Calu3 (cell line): ENCODE results near the gene CYP1A2. TPM values are rescaled to one million over a fixed set of nuclear protein-coding genes. Genes with fewer than 3 reads are reported as not detected.
A peak's percentile ranks its signal among the peaks of the same experiment; 100 is the strongest.

Experiments used
- BruUV-seq: library from RNA; stranded (reverse); fragments of 400-500 nt; replicated peaks from 2 replicates; lab custom pipeline; 2021; lab: Mats Ljungman, UMichigan
- CTCF ChIA-PET: fragments of 300-600 bp; sonication (Branson Sonifier 250); formaldehyde crosslinking; loops from one replicate; lab custom pipeline; 2022; ENCODE audit warnings: antibody characterized with exemption; lab: Charles Lee
- DNase-seq: peaks from one replicate; pipeline ENCODE4 v3.0.0; 2022
- H3K27ac Mint-ChIP-seq: one replicate; pipeline ENCODE4 v1.8.0; 2022; ENCODE audit warnings: mixed read lengths; ENCODE audit not compliant: unreplicated experiment
- H3K27me3 Mint-ChIP-seq: one replicate; pipeline ENCODE4 v1.8.0; 2022; ENCODE audit warnings: mixed read lengths; ENCODE audit not compliant: unreplicated experiment
- H3K36me3 Mint-ChIP-seq: one replicate; pipeline ENCODE4 v1.8.0; 2022; ENCODE audit warnings: mild to moderate bottlenecking, moderate library complexity, mixed read lengths; ENCODE audit not compliant: insufficient read depth, unreplicated experiment
- H3K4me1 Mint-ChIP-seq: one replicate; pipeline ENCODE4 v1.8.0; 2022; ENCODE audit warnings: mild to moderate bottlenecking, low read depth, mixed read lengths; ENCODE audit not compliant: unreplicated experiment
- H3K4me3 Mint-ChIP-seq: one replicate; pipeline ENCODE4 v1.8.0; 2022; ENCODE audit warnings: mild to moderate bottlenecking, low read depth, moderate library complexity, mixed read lengths; ENCODE audit not compliant: unreplicated experiment
- H3K9me3 Mint-ChIP-seq: one replicate; pipeline ENCODE4 v1.8.0; 2022; ENCODE audit warnings: low read depth, mixed read lengths; ENCODE audit not compliant: unreplicated experiment
- intact Hi-C: fragments of 100-400 bp; cut with micrococcal nuclease; formaldehyde crosslinking; loops from one replicate; pipeline ENCODE4 v1.10.0; 2022; ENCODE audit not compliant: unreplicated experiment
- total RNA-seq: library from RNA; stranded (reverse); gene quantifications from 2 replicates; pipeline ENCODE4 v1.2.3, GENCODE V29; 2022
- TF ChIP-seq, protein P1 (sequence below): fragments of 200-600 bp; IDR thresholded peaks from one replicate; pipeline ENCODE4 v1.8.0; 2022; ENCODE audit warnings: antibody characterized with exemption; ENCODE audit not compliant: unreplicated experiment

Gene CYP1A2
- total RNA-seq, 1 experiment from 2014 or later: not detected

DNA sequence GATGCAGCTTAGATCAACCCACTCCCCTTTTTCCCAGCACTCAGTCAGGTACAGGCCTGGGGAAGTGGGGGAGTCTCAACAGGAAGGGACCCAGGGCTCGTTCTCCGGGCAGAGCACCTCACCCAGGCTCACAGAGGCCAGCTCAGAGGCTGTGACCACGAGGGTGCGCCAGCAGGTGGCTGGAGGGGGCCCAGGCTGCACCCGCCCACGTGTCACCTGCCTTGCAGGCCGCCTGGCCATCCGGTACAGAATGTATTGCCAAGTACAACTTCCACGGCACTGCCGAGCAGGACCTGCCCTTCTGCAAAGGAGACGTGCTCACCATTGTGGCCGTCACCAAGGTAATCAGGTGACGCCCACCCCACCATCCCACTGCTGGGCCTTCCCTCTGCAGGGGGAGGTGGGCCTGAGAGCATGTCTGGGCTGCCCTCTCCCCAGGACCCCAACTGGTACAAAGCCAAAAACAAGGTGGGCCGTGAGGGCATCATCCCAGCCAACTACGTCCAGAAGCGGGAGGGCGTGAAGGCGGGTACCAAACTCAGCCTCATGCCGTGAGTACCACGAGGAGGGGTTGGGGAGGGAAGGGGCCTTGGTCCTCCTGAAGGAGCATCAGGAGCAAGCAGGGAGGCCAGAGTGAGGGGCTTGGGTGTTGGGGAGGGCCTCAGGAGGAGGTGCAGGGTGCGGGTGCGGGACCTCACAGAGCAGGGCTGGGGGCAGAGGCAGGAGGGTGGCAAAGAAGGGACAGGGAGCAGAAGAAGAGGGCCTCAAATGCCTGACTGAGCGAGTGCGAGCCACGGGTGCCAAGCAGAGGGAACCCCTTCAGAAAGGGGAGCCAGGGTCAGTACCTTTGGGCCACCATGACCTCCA is 50.0 kb downstream of the CYP1A2 start:
- intact Hi-C loops: no loop called here
- no peak for DNase-seq
- no peaks in the 10 kb centered on the region for H3K27me3 Mint-ChIP-seq
- TF ChIP-seq, protein P1, sequence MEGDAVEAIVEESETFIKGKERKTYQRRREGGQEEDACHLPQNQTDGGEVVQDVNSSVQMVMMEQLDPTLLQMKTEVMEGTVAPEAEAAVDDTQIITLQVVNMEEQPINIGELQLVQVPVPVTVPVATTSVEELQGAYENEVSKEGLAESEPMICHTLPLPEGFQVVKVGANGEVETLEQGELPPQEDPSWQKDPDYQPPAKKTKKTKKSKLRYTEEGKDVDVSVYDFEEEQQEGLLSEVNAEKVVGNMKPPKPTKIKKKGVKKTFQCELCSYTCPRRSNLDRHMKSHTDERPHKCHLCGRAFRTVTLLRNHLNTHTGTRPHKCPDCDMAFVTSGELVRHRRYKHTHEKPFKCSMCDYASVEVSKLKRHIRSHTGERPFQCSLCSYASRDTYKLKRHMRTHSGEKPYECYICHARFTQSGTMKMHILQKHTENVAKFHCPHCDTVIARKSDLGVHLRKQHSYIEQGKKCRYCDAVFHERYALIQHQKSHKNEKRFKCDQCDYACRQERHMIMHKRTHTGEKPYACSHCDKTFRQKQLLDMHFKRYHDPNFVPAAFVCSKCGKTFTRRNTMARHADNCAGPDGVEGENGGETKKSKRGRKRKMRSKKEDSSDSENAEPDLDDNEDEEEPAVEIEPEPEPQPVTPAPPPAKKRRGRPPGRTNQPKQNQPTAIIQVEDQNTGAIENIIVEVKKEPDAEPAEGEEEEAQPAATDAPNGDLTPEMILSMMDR: no peak
- H3K4me3 Mint-ChIP-seq: no peak overlapping the region
- H3K27ac Mint-ChIP-seq: no peak overlapping the region
- CTCF ChIA-PET: interaction anchor here (0.6 to 2.2 kb wide), 3 partner anchors 11 to 124 kb away, joined by 3 to 7 read pairs (median 5); no protein-coding TSS in a partner anchor
- H3K9me3 Mint-ChIP-seq: no peaks in the 10 kb centered on the region
- H3K4me1 Mint-ChIP-seq: no peaks in the 10 kb centered on the region
- BruUV-seq: no TSS peak
- H3K36me3 Mint-ChIP-seq: peaks cover 31% of the 10 kb centered on the region

DNA sequence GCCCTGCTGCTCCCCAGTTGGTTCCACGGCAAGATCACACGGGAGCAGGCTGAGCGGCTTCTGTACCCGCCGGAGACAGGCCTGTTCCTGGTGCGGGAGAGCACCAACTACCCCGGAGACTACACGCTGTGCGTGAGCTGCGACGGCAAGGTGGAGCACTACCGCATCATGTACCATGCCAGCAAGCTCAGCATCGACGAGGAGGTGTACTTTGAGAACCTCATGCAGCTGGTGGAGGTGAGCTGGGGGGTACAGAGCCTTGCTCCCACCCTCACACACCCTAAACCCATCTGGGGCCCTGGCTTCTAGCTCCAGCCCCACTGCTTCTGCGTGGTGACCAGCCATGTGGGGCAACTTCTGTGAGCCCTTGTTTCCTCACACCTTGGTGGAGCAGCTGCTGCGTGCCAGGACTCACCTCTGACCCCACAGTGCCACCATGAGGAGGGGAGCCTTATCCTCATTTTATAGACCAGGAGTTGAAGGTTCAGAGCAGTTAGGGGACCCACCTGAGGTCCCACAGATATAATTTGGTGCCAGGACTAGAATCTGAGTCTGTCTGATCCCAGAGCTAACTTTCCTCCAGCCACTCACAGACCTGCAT is 50.7 kb downstream of the CYP1A2 start:
- BruUV-seq: no TSS peak
- H3K27ac Mint-ChIP-seq: no peak overlapping the region
- peaks cover 36% of the 10 kb centered on the region for H3K36me3 Mint-ChIP-seq
- H3K4me1 Mint-ChIP-seq: no peaks in the 10 kb centered on the region
- H3K27me3 Mint-ChIP-seq: no peaks in the 10 kb centered on the region
- intact Hi-C loops: no loop called here
- no peaks in the 10 kb centered on the region for H3K9me3 Mint-ChIP-seq
- no peak for DNase-seq
- TF ChIP-seq, protein P1: no peak
- no peak overlapping the region for H3K4me3 Mint-ChIP-seq
- CTCF ChIA-PET: interaction anchor here (0.6 to 2.4 kb wide), 9 partner anchors 10 to 767 kb away, joined by 3 to 19 read pairs (median 3); partner anchors contain the start of genes CPLX3 and CSK

DNA sequence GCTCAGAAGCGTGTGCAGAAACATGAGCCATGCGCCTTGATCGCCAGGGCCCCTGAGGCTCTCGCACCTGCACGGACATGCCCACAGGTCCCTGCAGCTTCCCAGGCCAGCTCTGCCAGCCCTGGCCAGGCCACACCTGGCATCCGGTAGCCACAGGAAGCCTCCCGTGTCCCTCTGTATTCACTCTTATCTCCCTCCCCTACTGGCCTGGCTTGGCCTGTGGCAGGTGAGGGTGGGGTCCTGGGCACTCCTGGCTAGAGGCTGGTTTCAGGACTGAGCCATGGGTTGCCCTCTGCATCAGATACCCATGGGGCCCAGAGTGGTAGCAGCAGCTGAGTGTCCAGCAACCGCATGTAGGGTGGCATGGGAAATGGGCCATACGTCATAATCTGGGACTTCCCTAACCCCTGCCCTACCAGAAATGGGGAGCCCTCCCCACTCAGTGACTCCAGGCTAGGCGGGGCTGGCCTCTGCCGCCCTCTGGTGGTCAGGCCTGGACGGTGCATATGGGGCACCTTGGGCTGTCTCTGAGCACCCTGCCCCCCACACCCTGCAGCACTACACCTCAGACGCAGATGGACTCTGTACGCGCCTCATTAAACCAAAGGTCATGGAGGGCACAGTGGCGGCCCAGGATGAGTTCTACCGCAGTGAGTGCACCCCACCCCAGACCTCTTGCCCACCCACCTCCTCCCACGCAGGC is 51.4 kb downstream of the CYP1A2 start:
- Mint-ChIP-seq H3K27me3 (no peaks in the 10 kb centered on the region), H3K27ac (no peak overlapping the region), H3K4me1 (no peaks in the 10 kb centered on the region), H3K4me3 (no peak overlapping the region), H3K9me3 (no peaks in the 10 kb centered on the region), H3K36me3 (peaks cover 36% of the 10 kb centered on the region)
- intact Hi-C loops: loop anchor here (1.0 kb wide), 1 partner anchor 31 kb away; no protein-coding TSS in a partner anchor
- CTCF ChIA-PET: interaction anchor here (0.6 to 2.4 kb wide), 9 partner anchors 11 to 767 kb away, joined by 3 to 19 read pairs (median 3); partner anchors contain the start of genes CPLX3 and CSK
- BruUV-seq: no TSS peak
- peak; percentile 91 for DNase-seq
- TF ChIP-seq, protein P1: peak; percentile 98

DNA sequence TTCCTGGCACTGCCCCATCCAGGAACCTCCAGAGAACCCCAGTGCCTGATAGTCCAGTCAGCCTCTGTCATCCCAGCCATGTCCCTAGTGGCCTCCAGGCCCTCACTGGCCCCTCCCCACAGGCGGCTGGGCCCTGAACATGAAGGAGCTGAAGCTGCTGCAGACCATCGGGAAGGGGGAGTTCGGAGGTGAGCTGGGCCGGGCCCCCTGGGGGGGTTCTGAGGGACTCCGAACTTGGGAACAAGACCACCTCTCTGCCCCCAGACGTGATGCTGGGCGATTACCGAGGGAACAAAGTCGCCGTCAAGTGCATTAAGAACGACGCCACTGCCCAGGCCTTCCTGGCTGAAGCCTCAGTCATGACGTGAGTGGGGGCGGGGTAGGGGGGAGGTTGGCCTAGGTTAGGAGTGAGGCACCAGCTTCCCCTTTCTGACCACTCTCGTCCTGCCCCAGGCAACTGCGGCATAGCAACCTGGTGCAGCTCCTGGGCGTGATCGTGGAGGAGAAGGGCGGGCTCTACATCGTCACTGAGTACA is 52.0 kb downstream of the CYP1A2 start:
- H3K4me3 Mint-ChIP-seq: no peak overlapping the region
- peaks cover 36% of the 10 kb centered on the region for H3K36me3 Mint-ChIP-seq
- H3K9me3 Mint-ChIP-seq: no peaks in the 10 kb centered on the region
- TF ChIP-seq, protein P1: no peak
- no peak overlapping the region for H3K27ac Mint-ChIP-seq
- H3K4me1 Mint-ChIP-seq: no peaks in the 10 kb centered on the region
- CTCF ChIA-PET: interaction anchor here (0.9 to 2.4 kb wide), 5 partner anchors 11 to 150 kb away, joined by 3 to 19 read pairs (median 3); partner anchors contain the start of gene CSK
- no TSS peak for BruUV-seq
- DNase-seq: no peak
- intact Hi-C loops: loop anchor here (1.0 kb wide), 1 partner anchor 31 kb away; no protein-coding TSS in a partner anchor
- no peaks in the 10 kb centered on the region for H3K27me3 Mint-ChIP-seq
